Measurements from ENCODE around the gene GNAI1.

The GNAI1 gene

DNA sequence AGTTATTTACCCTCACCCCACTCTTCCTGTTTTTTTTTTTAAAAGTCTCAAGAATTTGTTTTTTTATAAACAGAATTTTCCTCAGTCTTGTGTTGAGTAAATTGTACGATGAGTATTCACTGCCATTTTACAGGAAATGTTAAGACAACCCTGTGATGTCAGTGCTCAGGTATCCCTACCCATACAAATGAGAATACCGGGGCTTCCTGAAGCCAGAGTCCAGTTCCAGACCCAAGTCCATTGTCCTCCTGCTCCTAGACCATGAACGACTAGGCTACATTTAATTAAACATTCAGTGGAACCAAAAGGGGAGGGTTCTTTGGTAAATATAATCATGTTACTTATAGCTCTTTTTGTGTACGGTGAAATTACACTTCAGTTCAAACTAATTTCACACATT, 79.2 kb downstream of the GNAI1 start:
- TF ChIP-seq, protein P1, sequence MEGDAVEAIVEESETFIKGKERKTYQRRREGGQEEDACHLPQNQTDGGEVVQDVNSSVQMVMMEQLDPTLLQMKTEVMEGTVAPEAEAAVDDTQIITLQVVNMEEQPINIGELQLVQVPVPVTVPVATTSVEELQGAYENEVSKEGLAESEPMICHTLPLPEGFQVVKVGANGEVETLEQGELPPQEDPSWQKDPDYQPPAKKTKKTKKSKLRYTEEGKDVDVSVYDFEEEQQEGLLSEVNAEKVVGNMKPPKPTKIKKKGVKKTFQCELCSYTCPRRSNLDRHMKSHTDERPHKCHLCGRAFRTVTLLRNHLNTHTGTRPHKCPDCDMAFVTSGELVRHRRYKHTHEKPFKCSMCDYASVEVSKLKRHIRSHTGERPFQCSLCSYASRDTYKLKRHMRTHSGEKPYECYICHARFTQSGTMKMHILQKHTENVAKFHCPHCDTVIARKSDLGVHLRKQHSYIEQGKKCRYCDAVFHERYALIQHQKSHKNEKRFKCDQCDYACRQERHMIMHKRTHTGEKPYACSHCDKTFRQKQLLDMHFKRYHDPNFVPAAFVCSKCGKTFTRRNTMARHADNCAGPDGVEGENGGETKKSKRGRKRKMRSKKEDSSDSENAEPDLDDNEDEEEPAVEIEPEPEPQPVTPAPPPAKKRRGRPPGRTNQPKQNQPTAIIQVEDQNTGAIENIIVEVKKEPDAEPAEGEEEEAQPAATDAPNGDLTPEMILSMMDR (IDR thresholded peaks at IDR 0.05; ENCODE audit: low read depth, low read length): no peak
- in situ Hi-C loops (cut with HindIII; ENCODE audit: low sequenced_read_pairs): no loop called here
- no peak for DNase-seq (ENCODE audit: low read depth, low spot score)
- no peak overlapping the region for H3K4me3 ChIP-seq (ENCODE audit: low read depth, low read length)

DNA sequence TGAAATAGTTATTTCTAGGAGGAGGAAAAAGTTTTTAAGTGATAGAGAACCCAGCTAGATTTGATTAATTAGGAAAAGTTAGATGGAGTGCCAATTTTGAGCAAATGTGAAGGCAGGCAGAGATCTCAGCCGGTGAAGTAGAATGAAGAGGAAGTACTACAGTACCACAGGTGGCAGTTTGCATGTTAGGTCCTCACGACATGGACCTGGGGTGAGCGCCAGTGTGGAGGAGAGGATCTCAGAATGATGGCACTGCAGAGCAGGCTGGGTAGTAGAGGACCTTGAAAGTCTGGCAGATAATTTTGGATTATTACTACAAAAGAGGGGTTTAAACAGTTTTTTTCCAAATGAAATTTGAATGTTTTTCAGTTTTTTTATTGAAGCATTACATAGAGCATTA, 81.1 kb downstream of the GNAI1 start:
- in situ Hi-C loops (cut with HindIII; ENCODE audit: low sequenced_read_pairs): no loop called here
- TF ChIP-seq, protein P1 (IDR thresholded peaks at IDR 0.05; ENCODE audit: low read depth, low read length): no peak
- no peak overlapping the region for H3K4me3 ChIP-seq (ENCODE audit: low read depth, low read length)
- no peak for DNase-seq (ENCODE audit: low read depth, low spot score)

DNA sequence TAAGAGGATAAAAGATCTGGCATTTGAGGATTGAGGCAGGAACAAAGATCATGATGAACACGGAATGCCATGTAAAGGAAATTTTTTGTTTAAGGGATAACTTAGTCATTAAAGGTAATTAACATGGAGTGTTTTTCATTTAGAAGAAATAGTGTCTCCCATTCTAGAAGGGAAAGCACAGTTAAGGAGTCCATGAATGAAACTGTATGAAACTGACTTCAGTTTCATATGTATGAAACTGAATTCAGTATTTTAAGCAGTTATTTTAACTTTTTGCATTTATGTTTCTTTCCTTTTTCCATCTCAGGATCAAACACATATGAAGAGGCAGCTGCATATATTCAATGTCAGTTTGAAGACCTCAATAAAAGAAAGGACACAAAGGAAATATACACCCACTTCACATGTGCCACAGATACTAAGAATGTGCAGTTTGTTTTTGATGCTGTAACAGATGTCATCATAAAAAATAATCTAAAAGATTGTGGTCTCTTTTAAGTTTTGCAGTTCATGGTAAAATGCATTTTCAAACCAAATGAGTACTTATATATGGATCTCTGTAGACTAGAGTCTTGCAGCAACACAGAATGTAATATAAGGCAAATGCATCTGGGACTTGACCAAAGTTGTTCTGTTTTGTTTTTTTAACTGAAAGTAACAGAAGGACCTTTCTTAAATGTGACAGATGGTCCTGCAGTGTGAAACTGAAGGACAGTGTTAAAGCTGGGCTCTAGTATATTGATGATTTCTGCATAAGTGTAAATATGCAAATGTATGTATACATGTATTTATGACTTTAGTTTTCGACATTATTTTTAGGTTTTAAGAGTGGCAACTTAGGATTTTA, 82.6 kb downstream of the GNAI1 start:
- in situ Hi-C loops (cut with HindIII; ENCODE audit: low sequenced_read_pairs): no loop called here
- no peak for DNase-seq (ENCODE audit: low read depth, low spot score)
- TF ChIP-seq, protein P1 (IDR thresholded peaks at IDR 0.05; ENCODE audit: low read depth, low read length): no peak
- H3K4me3 ChIP-seq (ENCODE audit: low read depth, low read length): no peak overlapping the region

DNA sequence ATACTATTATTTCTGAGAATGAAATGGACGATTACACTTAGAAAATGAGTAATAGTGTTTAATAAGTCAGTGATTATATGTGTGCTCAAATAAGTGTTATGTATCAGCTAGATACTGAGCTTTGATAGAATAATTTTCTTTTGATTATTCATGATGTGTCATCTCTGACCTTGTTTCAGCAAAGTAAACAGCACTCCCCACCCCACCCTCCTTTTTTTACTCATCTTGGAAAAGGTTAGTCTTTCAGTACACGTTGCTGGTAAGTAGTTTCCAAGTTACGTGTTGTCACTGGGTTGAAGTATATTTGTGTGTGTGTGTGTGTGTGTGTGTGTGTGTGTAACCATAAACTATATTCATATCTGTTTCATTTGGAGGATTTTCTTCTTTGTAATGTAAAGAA, 84.1 kb downstream of the GNAI1 start:
- peak; percentile 86 for DNase-seq (ENCODE audit: low read depth, low spot score)
- no peak overlapping the region for H3K4me3 ChIP-seq (ENCODE audit: low read depth, low read length)
- in situ Hi-C loops (cut with HindIII; ENCODE audit: low sequenced_read_pairs): no loop called here
- TF ChIP-seq, protein P1 (IDR thresholded peaks at IDR 0.05; ENCODE audit: low read depth, low read length): no peak

DNA sequence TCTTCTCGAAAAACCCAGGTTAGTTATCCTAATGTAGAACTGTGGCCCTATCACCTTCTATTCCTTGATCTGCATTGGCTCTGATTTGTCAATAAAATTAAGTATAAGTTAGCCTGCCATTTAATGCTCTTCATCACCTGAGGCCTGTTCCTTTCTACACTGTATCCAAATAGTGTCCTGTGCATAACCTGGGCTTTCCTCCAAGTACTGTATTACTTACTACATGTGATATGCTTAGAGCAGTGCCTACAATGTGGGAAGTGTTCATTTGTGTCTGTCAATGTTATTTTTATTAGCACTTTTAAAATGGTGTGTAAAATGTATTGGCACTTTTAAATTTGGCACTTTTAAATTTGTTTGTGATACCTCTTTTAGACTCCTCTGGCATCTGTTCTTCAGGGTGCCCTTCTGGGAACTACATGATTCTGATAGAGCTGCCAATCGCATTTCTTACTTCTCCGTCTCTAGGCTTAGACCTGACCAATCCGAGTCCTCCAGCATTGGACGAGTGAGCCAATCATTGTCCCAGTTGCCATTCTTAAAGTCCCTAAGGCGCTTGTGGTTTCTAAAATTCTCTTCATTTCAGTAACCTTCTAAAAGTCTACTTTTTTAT, 85.5 kb downstream of the GNAI1 start:
- in situ Hi-C loops (cut with HindIII; ENCODE audit: low sequenced_read_pairs): no loop called here
- DNase-seq (ENCODE audit: low read depth, low spot score): no peak
- no peak overlapping the region for H3K4me3 ChIP-seq (ENCODE audit: low read depth, low read length)
- TF ChIP-seq, protein P1 (IDR thresholded peaks at IDR 0.05; ENCODE audit: low read depth, low read length): no peak

DNA sequence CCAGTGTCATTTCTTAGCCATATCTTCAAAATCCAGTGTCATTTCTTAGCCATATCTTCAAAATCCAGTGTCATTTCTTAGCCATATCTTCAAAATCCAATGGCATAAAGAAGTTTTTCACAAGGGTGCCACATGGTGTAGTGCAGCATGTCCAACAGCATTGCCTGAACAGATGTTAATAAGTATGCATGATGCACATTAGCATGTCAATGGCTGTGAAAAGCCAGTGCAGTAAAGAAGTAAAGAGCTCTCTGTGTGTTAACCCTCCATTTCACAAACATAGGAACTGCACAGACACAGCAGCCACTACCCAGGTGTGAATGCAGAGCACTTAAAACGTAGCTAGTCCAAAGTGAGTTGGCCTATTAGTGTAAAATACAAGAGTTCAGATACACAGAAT, 89.8 kb downstream of the GNAI1 start:
- no peak overlapping the region for H3K4me3 ChIP-seq (ENCODE audit: low read depth, low read length)
- DNase-seq (ENCODE audit: low read depth, low spot score): no peak
- TF ChIP-seq, protein P1 (IDR thresholded peaks at IDR 0.05; ENCODE audit: low read depth, low read length): no peak
- in situ Hi-C loops (cut with HindIII; ENCODE audit: low sequenced_read_pairs): no loop called here
